ENCODE results near the gene GSC2.

Gene GSC2

DNA sequence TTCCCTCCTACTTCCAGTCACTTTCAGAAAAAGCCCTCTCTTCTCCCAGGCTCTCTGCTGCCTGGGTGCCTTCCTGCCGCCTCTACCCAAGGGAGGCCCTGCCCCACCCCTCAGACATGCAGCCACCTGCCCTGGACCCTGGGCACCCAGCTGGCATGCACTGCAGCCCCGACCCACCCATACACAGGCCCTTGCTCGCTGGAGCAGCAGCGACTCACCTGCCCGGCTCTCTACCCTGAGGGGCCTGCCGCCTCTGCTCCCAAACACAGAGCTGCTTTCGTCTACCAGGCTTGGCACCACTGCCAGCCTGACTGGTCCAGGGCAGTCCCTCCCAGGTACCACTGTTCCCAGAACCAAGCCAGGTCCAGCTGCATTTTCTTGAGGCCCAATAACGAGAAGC lies 20.2 kb downstream of the GSC2 start:
- no peaks in the 10 kb centered on the region for H3K9me2 ChIP-seq (replicated peaks; ENCODE audit: control insufficient read depth, low read length)
- H3K4me1 ChIP-seq (ENCODE audit: control insufficient read depth, low read length), result no peaks in the 10 kb centered on the region
- H3K27ac ChIP-seq (ENCODE audit: low read depth, low read length), result no peak overlapping the region
- no peaks in the 10 kb centered on the region for H3K27me3 ChIP-seq (ENCODE audit: control insufficient read depth, low read length)
- H3K36me3 ChIP-seq (ENCODE audit: control insufficient read depth, low read length), result peaks cover 26% of the 10 kb centered on the region
- H3K79me2 ChIP-seq (ENCODE audit: control insufficient read depth, low read length), result no peaks in the 10 kb centered on the region
- no peak overlapping the region for H3K4me2 ChIP-seq (ENCODE audit: low read length)
- H3K9me3 ChIP-seq (ENCODE audit: control insufficient read depth, insufficient read depth, low read length), result no peaks in the 10 kb centered on the region
- H3K4me3 ChIP-seq (ENCODE audit: low read length), result no peak overlapping the region
- no peak for TF ChIP-seq CTCF (IDR thresholded peaks at IDR 0.05; ENCODE audit: low read depth, low read length, poor library complexity, severe bottlenecking)
- TF ChIP-seq EZH2phosphoT487 (IDR thresholded peaks at IDR 0.05; ENCODE audit: borderline replicate concordance, low read length), result no peak
- no peaks in the 10 kb centered on the region for H3F3A ChIP-seq (ENCODE audit: control insufficient read depth, insufficient read depth)
- H4K20me1 ChIP-seq (ENCODE audit: control insufficient read depth, insufficient read depth, low read depth, low read length), result no peaks in the 10 kb centered on the region

DNA sequence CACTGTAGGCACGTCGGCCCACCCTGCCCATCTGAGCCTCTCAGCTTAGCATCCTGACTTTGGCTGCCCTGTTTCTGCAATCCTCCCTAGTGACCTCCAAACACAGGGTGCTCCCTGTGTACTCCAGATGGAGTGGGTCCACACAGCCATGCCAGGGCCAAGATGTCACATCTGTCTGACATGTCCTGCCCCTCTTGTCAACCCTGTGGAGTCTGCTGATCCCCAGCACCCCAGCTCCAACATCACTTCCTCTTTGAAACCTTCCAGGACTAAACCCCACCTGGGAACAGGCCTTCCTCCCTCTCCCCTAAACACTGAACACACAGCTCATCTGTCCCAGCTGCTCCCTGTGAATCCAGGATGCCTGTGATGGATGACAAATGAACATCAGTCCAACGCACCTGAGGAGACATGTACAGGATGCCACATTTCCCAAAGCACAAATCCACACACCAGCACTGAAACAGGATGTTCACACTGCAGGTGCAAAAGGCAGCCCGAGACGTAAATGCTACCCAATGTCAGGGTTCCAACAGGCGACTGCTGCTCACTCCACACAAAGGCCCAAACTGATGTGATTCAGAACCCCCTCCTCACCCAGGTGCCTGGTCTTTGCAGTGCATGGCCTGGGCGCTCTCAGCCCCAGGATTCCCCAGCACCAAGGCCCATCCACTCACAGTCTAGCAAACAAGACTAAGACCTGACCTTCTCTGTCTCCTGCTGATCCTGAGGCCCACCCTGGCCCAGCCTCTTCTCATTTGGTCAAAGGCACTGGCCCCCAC lies 21.0 kb downstream of the GSC2 start:
- Histone ChIP-seq H3K9me2 (replicated peaks; ENCODE audit: control insufficient read depth, low read length) (no peaks in the 10 kb centered on the region), H3K36me3 (ENCODE audit: control insufficient read depth, low read length) (peaks cover 18% of the 10 kb centered on the region), H3K4me3 (ENCODE audit: low read length) (no peak overlapping the region), H3K79me2 (ENCODE audit: control insufficient read depth, low read length) (no peaks in the 10 kb centered on the region), H3K9me3 (ENCODE audit: control insufficient read depth, insufficient read depth, low read length) (no peaks in the 10 kb centered on the region), H3K27me3 (ENCODE audit: control insufficient read depth, low read length) (no peaks in the 10 kb centered on the region), H3K4me1 (ENCODE audit: control insufficient read depth, low read length) (no peaks in the 10 kb centered on the region), H3K4me2 (ENCODE audit: low read length) (no peak overlapping the region), H3F3A (ENCODE audit: control insufficient read depth, insufficient read depth) (no peaks in the 10 kb centered on the region), H3K27ac (ENCODE audit: low read depth, low read length) (no peak overlapping the region), H4K20me1 (ENCODE audit: control insufficient read depth, insufficient read depth, low read depth, low read length) (no peaks in the 10 kb centered on the region)
- TF ChIP-seq EZH2phosphoT487 (IDR thresholded peaks at IDR 0.05; ENCODE audit: borderline replicate concordance, low read length) (no peak), CTCF (IDR thresholded peaks at IDR 0.05; ENCODE audit: low read depth, low read length, poor library complexity, severe bottlenecking) (no peak)

GRCh38 chr22:19128009-19128401 lies 22.1 kb downstream of the GSC2 start:
- H3K79me2 ChIP-seq (ENCODE audit: control insufficient read depth, low read length), result no peaks in the 10 kb centered on the region
- TF ChIP-seq CTCF (IDR thresholded peaks at IDR 0.05; ENCODE audit: low read depth, low read length, poor library complexity, severe bottlenecking), result no peak
- TF ChIP-seq EZH2phosphoT487 (IDR thresholded peaks at IDR 0.05; ENCODE audit: borderline replicate concordance, low read length), result no peak
- H3K4me3 ChIP-seq (ENCODE audit: low read length), result no peak overlapping the region
- H3K27me3 ChIP-seq (ENCODE audit: control insufficient read depth, low read length), result no peaks in the 10 kb centered on the region
- no peak overlapping the region for H3K27ac ChIP-seq (ENCODE audit: low read depth, low read length)
- H3F3A ChIP-seq (ENCODE audit: control insufficient read depth, insufficient read depth), result no peaks in the 10 kb centered on the region
- H3K9me2 ChIP-seq (replicated peaks; ENCODE audit: control insufficient read depth, low read length), result no peaks in the 10 kb centered on the region
- H4K20me1 ChIP-seq (ENCODE audit: control insufficient read depth, insufficient read depth, low read depth, low read length), result no peaks in the 10 kb centered on the region
- no peaks in the 10 kb centered on the region for H3K9me3 ChIP-seq (ENCODE audit: control insufficient read depth, insufficient read depth, low read length)
- peaks cover 2% of the 10 kb centered on the region for H3K4me1 ChIP-seq (ENCODE audit: control insufficient read depth, low read length)
- peaks cover 8% of the 10 kb centered on the region; the same call in 1 of the 2 replicates for H3K36me3 ChIP-seq (ENCODE audit: control insufficient read depth, low read length)
- H3K4me2 ChIP-seq (ENCODE audit: low read length), result no peak overlapping the region

Data from DOHH2 (cell line).